GM21529 (cell line): ENCODE data around the gene SMC3.
"Not testable (repeated sequence)": the region's sequence is repeated elsewhere in the genome, so short reads cannot be mapped to it uniquely, and the experiment has no call there.

Experiments
- ATAC-seq: cut with Tn5 transposase; IDR thresholded peaks from one replicate; pipeline ENCODE4 v1.9.1; 2021; ENCODE audit not compliant: unreplicated experiment

Gene SMC3

DNA sequence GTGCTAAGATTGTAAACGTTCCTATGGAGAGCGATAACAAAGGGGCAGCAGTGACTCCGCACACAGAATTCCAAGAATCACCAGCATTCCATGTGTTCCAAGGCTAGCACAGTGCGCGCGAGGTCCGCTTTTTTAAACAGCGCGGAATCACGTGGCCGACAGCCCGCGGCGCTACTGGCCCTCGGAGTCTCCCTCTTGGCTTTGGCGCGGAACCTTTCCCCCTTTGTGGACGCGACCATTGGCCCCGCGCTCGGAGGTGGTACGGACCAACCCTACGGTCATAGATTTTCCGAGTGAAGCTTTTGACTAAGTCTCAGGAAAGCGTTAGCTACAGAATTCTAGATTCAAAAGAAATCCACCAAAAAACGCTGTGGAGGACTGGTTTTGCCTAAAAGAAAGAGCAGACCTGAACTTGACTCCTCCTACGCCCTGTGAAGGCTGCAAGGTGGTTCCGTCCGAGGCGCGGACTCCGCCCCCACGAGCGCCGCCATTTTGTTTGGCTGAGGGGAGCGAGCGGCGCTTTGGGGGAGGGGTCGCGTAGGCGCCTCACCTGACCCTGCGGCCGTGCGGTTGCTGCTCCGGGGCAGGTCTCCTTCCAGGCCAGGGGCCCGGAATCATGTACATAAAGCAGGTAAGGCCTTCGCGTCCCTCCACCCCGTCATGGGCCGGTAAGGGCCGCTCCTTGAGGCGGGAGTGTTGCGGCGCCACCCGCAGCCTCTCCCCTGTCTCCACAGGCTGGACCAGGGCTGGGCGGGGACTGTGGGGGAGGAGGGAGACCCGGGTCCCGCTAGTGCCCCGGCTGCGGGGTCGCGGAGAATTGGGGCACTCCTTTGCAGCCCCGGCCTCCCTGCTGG, at the start of gene SMC3:
TSS of gene SMC3 (plus strand) at position 495 of the 854 bp plus-strand sequence. CDS start at position 617, 122 bp downstream.
- peak; percentile 86 for ATAC-seq

DNA sequence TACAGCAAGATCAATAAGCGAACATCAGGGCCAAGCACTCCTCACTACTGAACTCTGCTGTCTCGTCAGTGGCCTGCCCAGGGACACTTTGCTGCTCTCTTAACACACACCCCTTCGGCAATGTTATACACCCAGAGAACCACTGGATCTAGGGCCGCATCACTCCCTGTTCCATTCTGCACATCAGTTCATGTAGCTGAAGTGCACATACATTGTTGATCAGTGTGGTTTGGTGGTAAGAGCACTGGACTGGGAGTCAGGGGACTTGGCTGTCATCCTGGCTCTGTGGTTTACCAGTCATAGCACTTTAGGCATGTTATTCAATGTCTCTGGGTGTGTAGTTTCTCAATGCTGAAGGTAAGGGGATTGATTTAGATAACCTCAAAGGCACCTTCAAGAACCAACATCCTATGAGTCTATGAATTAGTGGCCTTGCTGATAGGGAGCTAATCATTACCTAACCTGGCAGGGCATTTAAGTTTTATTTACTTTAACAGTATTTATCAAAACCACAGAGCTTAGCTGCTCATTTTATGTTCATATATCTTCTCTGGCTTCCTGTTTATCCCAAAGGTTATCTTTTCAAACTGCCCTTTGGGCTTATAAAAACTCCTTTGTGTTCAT, 45.0 kb upstream of the SMC3 start:
- no peak for ATAC-seq

DNA sequence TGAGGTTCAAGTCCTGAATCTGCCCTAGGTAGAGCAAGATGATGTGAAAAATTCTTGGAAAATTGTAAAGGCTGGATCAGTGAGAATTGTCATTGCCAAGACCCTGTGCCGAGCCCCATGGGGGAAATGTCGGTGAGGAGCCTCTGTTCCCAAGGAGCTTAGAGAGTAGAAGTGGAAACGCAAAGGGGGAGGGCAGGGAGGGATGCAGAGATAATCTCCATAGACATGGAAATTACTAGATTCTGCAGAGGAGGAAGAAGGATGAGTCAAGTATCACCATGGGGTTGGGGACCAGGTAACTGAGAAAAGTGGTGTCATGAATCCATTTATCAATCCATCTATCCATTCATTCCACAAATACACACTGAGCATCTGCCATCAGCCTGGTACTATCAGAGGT, 43.8 kb upstream of the SMC3 start:
- ATAC-seq: no peak

DNA sequence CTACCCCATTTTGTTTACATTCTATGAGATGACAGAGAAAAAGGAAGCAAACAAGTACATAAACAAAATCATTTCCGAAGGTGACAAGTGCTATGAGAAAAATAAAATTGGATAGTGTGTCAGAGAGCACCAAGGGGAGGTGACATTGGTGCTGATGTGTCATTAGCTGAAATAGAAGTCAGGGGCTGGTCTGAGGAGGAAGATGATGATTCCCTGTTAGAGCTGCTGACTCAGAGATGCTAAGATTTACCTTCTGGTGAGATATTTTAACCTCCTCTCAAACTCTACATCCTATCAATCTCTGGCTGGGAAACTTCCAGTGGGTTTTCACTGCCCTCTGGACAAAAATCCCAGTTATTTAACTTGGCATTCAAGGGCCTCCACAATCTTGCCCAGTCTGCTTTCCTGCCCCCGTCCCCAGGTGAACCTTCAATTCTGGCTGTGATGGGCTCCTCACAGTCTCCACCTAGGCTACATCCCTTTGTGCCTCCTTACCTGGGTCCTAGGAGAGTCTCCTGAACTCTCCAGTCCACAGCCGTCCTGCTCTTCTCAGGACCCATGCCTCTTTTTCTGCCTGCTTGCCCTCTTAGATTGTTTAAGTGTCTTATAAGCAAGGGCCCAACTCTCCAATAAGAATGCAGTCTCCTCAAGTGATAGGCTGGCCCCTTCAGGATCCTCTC, 43.2 kb upstream of the SMC3 start:
- ATAC-seq: no peak

- ATAC-seq: no peak
Observed at GRCh38 chr10:110524859-110525232, 42.6 kb upstream of the SMC3 start.

GRCh38 chr10:110525349-110526260, 41.9 kb upstream of the SMC3 start:
- no peak for ATAC-seq

- no peak for ATAC-seq
Observed at GRCh38 chr10:110527731-110528171, 39.7 kb upstream of the SMC3 start.

DNA sequence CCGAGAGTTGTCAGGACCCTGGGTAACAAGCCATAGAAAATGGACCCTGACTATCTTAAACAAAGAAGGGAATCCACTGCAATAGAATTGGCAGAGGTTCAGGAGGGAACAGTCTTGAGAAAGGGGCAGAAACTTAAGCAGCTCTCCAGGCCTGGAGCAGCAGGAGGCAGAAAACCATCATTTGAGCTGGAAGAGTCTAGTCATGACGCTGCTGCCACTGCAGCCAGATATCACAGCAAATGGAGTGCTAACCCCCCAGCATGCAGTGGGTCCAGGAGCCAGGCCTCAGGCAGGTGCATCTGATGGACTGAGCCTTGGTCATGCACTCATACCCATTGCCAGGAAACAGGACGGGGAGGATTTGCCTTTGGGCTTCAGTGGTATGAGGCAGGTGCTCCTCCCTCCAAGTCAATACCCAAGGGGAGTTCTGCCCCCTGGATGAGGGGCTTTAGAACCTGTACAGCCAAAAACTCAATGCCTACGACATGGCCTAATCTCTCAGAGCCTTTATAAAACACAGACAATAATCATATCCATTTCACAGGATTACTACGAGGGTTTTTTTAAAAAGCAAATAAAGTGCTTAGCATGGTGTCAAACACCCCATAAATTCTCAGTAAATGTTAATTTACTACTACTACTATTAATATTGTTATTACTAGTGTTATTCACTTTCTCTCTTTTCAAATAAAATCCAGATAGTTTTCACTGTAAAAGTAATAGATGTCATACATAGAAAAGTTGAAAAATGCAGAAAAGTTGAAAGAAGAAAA, 39.1 kb upstream of the SMC3 start:
- ATAC-seq: peak; percentile 12

DNA sequence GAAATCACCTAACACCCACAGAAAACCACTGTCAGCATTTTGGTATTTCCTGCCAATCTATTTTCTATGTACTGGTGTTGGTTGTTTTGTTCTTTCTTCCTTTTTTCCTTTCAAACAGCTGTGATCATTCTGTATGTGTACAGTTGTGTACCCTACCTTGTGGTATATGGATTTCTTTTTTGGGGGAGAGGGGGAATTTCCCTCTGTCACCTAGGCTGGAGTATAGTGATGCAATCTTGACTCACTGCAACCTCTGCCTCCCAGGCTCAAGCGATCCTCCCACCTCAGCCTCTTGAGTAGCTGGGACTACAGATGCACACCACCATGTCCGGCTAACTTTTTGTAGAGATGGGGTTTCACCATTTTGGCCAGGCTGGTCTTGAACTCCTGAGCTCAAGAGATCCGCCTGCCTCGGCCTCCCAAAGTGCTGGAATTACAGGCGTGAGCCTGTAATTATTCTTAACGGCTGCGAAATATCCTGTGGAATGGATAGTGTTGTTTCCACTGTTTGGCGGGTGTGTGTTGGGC, 38.4 kb upstream of the SMC3 start:
- peak; percentile 81 for ATAC-seq

DNA sequence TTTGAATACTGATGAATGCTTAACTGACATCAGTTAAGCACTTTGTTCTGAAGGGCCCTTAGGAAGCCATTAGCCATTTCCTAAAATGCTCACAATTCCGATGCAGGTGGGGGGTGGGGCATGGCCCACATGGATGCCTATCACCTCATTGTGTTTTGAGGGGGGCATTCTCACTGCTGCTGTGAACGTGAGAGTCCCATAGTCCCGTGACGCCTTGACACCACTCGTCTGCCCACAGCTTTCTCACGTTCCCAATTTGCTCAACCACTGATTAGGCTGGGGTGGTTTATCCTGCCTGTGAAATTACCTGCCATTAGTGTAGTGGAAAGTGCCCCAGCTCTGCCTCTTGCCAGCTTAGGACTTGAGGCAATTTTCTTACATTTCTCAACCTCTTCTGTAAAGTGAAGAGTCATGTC, 37.9 kb upstream of the SMC3 start:
- ATAC-seq: no peak

DNA sequence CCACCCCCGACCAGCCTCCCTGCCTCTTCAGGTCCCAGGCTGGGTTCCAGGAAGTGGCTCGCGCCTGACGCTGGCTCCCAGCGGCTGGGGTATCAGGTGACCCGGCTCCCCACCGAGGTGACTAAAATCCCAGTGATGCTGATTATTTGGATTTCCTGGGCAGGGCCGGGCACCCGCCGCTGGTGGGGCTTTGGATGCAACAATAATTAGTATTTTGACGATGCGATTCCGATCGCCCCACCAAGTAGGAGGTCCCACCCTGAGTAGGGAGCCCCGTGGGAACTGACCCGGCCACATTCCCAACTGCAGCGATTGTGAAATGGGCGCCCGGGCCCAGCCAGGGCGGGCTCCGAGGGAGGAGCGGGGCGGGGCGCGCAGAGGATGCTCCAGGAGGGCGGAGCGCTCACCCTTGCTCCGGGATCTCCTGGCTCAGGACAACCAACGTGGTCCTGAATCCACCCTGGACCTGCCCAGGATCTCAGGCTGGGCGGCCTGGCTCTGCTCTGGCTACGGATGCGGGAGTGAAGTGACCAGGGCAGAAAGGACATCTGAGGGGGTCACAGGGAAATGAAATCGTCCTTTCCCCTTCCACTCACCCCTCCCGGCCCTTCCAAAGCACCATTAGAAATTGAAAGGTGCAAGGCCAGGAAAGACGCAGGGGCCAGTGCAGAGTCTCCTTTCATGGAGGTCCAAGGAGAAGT, 37.2 kb upstream of the SMC3 start:
- ATAC-seq: no peak

GRCh38 chr10:110531687-110532086, 35.8 kb upstream of the SMC3 start:
- ATAC-seq: no peak

- not testable (repeated sequence) for ATAC-seq
Observed at GRCh38 chr10:110532628-110533027, 34.9 kb upstream of the SMC3 start.

DNA sequence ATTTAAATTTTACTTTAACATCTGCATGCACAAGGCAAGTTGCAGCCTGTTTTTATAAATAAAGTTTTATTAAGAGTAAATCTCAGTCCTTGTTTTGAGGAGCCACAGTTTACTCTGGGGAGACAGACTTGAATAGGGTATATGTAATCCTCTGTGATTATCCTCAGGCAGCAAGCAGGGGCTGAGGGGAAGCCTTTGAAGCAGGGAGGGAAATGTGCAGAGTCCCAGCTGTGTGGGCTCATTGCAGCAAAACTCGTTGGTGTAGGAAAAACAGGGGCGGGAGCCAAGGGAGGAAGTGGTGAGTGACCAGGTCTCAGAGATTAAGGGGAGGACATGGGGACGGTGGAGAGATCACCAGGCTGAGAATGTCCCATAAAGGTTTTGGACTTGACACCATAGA, 34.3 kb upstream of the SMC3 start:
- no peak for ATAC-seq

- ATAC-seq: no peak
Observed at GRCh38 chr10:110534571-110534970, 32.9 kb upstream of the SMC3 start.

GRCh38 chr10:110535958-110536891, 31.3 kb upstream of the SMC3 start:
- ATAC-seq: peak; percentile 82

DNA sequence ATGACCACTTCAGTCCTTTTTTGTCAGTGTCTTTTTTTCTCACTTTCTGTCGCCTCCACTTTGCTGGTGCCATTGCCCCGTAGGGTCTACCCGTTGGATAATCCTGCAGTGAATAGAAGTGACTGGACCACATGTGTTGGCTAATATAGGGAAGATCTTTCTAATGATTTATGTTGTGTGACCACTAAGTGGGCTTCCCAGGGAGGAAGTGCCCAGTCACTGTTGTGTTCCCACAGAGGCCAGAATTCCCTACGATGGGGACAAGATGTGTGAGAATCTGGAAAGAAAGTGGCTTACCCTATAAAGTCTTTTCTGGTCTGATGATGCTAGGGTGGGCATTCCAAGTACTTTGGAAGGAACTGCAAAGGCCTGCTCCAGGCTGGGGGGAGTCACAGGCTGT, 28.4 kb upstream of the SMC3 start:
- ATAC-seq: no peak

DNA sequence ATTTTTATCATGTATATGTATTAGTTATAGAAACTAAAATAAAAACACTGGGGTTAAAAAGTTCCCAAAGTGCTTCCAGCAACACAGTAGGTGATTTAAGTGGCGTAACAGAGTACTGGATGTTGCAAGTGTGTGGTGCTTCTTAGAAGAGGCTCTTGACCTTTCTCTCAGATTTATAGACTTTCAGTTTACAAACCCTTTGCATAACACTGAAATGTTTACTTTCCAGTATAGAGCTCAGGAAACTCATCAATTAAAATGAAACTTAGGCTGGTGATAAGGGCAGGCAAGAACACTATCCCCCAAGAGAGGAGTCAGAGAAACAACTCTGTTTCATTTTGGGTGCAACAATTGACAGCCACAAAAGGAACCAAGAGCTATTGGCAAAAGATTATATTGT, 27.5 kb upstream of the SMC3 start:
- ATAC-seq: no peak
